Fibroblast of the aortic adventitia (primary cell): ENCODE data around the gene TSTD2. TPM values are rescaled to one million over a fixed set of nuclear protein-coding genes. Genes with fewer than 3 reads are reported as not detected.
A peak's percentile ranks its signal among the peaks of the same experiment; 100 is the strongest.
"Not testable (repeated sequence)": the region's sequence is repeated elsewhere in the genome, so short reads cannot be mapped to it uniquely, and the experiment has no call there.

Source experiments
- DNase-seq: peaks from one replicate; pipeline ENCODE4 v3.0.0-alpha.2; 2010; ENCODE audit warnings: low read depth
- H3K4me3 ChIP-seq: 2 replicates; pipeline ENCODE4 v1.5.1; 2011; ENCODE audit warnings: low read depth, mild to moderate bottlenecking, control low read depth, low read length, moderate library complexity
- CTCF ChIP-seq: IDR thresholded peaks from 2 replicates; pipeline ENCODE4 v1.5.1; 2011; ENCODE audit warnings: mild to moderate bottlenecking, low read length, control low read depth, inconsistent platforms; ENCODE audit not compliant: insufficient read depth
- total RNA-seq: library from RNA; depleted of rRNA; stranded (reverse); fragments of >200 nt; gene quantifications from 2 replicates; pipeline ENCODE4 v1.2.3, GENCODE V29; 2012; ENCODE audit warnings: low replicate concordance

TSTD2 gene
- total RNA-seq, 1 donor: 17.6 TPM

GRCh38 chr9:97625620-97626019, 7.5 kb downstream of the TSTD2 start:
- no peak for TF ChIP-seq CTCF

GRCh38 chr9:97623946-97624345, 9.2 kb downstream of the TSTD2 start:
- TF ChIP-seq CTCF: no peak
- no peak for DNase-seq
- no peak overlapping the region for H3K4me3 ChIP-seq

More at GRCh38 chr9:97625620-97626019, 7.5 kb downstream of the TSTD2 start:
- no peak for DNase-seq
- H3K4me3 ChIP-seq: no peak overlapping the region

DNA sequence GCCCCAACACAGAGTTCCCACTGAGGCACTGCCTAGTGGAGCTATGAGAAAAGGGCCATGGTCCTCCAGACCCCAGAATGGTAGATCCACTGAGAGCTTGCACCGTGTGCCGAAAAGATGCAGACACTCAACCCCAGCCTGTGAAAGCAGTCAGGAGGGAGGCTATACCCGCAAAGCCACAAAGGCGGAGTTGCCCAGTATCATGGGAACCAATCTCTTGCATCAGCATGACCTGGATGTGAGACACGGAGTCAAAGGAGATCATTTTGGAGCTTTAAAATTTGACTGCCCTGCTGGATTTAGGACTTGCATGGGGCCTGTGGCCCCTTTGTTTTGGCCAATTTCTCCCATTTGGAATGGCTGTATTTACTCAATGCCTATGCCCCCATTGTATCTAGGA, 10.7 kb downstream of the TSTD2 start:
- DNase-seq, H3K4me3 ChIP-seq: not testable (repeated sequence)

GRCh38 chr9:97620063-97620462, 13.1 kb downstream of the TSTD2 start:
- not testable (repeated sequence) for H3K4me3 ChIP-seq, DNase-seq

DNA sequence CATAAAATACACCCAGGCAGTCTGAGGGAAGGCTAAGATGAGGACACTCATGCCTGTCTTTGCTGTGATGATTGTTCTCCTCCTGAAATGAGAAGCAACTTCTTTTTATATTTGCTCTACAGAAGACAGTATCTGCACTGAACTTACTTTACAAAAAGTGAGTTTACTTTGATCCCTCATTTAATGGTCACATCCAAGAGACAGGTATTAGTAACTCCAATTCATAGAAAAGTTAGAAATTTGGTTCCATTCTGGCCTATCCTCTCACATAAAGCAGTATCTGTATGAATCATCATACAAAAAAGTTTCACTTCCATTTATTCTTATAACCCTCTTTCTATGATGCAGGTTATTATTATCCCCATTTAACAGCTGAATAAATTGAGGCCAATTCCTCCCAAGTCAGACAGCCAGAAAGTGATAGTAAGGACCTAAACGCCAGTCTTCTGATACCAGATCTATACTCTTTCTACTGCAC, 15.2 kb downstream of the TSTD2 start:
- no peak overlapping the region for H3K4me3 ChIP-seq
- TF ChIP-seq CTCF: no peak
- no peak for DNase-seq

DNA sequence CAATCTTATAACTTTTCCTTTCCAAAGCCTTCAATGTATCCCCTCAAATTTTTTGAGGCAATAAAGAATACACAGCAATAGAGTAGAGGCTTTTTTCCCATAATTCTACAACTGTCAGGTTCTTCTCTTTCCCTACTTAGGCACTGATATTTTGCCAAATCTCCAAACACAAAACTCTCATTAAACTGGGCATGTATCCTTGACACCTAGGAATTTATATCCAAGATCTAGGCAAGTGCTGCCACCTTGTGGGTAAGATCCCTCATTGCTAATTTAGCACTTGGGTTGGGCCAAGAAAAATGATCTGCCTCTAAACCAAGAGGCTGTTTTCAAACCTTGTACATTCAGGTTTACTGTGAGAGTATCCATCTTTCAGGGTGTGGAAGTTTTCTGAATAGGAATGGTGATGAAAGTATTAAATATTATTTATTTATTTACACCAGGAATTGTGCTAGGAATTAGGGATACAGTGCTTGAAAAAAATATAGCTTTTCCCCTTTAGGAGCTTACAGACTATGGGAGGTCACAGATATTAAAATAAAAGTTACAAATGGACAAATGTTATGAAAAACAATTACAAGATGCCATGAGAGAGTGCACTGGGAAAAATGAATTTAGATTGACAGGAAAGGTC, 17.6 kb downstream of the TSTD2 start:
- H3K4me3 ChIP-seq: no peak overlapping the region
- peak; percentile 76 for TF ChIP-seq CTCF
- peak; percentile 78 for DNase-seq

GRCh38 chr9:97604901-97605645, 28.1 kb downstream of the TSTD2 start:
- TF ChIP-seq CTCF: no peak
- DNase-seq: no peak
- H3K4me3 ChIP-seq: no peak overlapping the region

GRCh38 chr9:97602430-97602829, 30.7 kb downstream of the TSTD2 start:
- H3K4me3 ChIP-seq: no peak overlapping the region
- no peak for TF ChIP-seq CTCF
- DNase-seq: no peak
